SK-N-SH treated with all-trans-retinoic acid at 6 μM for 48 hours (cell line): ENCODE measurements around the gene PLD3.

Source experiments
- ARNTL ChIP-seq: fragments of 450-650 bp; formaldehyde crosslinking; IDR thresholded peaks from 2 replicates; pipeline ENCODE4 v1.5.0; 2020; ENCODE audit warnings: low read depth, mild to moderate bottlenecking, moderate library complexity, borderline replicate concordance
- BACH2 ChIP-seq: fragments of 250-450 bp; sonication (Bioruptor Pico); IDR thresholded peaks from 2 replicates; pipeline ENCODE4 v1.9.0; 2021; ENCODE audit warnings: mild to moderate bottlenecking, borderline replicate concordance
- CSDC2 ChIP-seq: fragments of 250-450 bp; sonication (Bioruptor Pico); IDR thresholded peaks from 2 replicates; pipeline ENCODE4 v1.5.0; 2020; ENCODE audit warnings: mild to moderate bottlenecking, moderate library complexity
- CSRNP3 ChIP-seq: fragments of 250-450 bp; sonication (Bioruptor Pico); IDR thresholded peaks from 2 replicates; pipeline ENCODE4 v1.5.1; 2021; ENCODE audit warnings: mild to moderate bottlenecking, moderate library complexity
- GLIS3 ChIP-seq: fragments of 250-450 bp; sonication (Bioruptor Pico); IDR thresholded peaks from 2 replicates; pipeline ENCODE4 v1.5.0; 2020; ENCODE audit warnings: mild to moderate bottlenecking, moderate library complexity
- ISL1 ChIP-seq: fragments of 250-450 bp; sonication (Bioruptor Pico); IDR thresholded peaks from 2 replicates; pipeline ENCODE4 v2.1.2; 2022; ENCODE audit warnings: mild to moderate bottlenecking, moderate library complexity
- PATZ1 ChIP-seq: fragments of 250-450 bp; sonication (Bioruptor Pico); IDR thresholded peaks from 2 replicates; pipeline ENCODE4 v1.8.0; 2020; ENCODE audit warnings: mild to moderate bottlenecking, moderate library complexity, borderline replicate concordance
- RARB ChIP-seq: fragments of 250-450 bp; sonication (Bioruptor Pico); IDR thresholded peaks from 2 replicates; pipeline ENCODE4 v1.8.0; 2021; ENCODE audit warnings: mild to moderate bottlenecking, moderate library complexity
- SNAI2 ChIP-seq: fragments of 250-450 bp; sonication (Bioruptor Pico); IDR thresholded peaks from 2 replicates; pipeline ENCODE4 v1.5.0; 2020; ENCODE audit warnings: mild to moderate bottlenecking, moderate library complexity
- TOX ChIP-seq: fragments of 250-450 bp; sonication (Bioruptor Pico); IDR thresholded peaks from 2 replicates; pipeline ENCODE4 v1.8.0; 2021; ENCODE audit warnings: mild to moderate bottlenecking, moderate library complexity, borderline replicate concordance
- ZC3H10 ChIP-seq: fragments of 250-450 bp; sonication (Bioruptor Pico); IDR thresholded peaks from 2 replicates; pipeline ENCODE4 v1.5.1; 2021; ENCODE audit warnings: mild to moderate bottlenecking, moderate library complexity
- ZFP3 ChIP-seq: fragments of 250-450 bp; sonication (Bioruptor Pico); IDR thresholded peaks from 2 replicates; pipeline ENCODE4 v1.5.0; 2020; ENCODE audit warnings: mild to moderate bottlenecking, moderate library complexity
- ZNF70 ChIP-seq: fragments of 450-650 bp; formaldehyde crosslinking; IDR thresholded peaks from 2 replicates; pipeline ENCODE4 v1.5.0; 2020; ENCODE audit warnings: mild to moderate bottlenecking, moderate library complexity

GRCh38 chr19:40413291-40413845 is 64.9 kb downstream of the PLD3 start, which contains the start of gene PRX:
- TF ChIP-seq GLIS3 (CRISPR knock-in tag) (no peak), TOX (CRISPR knock-in tag) (no peak), CSRNP3 (no peak), ZNF70 (no peak), BACH2 (CRISPR knock-in tag) (no peak), SNAI2 (CRISPR knock-in tag) (no peak), RARB (CRISPR knock-in tag) (no peak), CSDC2 (CRISPR knock-in tag) (no peak), PATZ1 (CRISPR knock-in tag) (no peak), ISL1 (CRISPR knock-in tag) (no peak), ARNTL (CRISPR knock-in tag) (no peak), ZFP3 (CRISPR knock-in tag) (no peak), ZC3H10 (no peak)
